Liver (tissue), 9 donors: ENCODE data around the gene AHRR. TPM values are rescaled to one million over a fixed set of nuclear protein-coding genes. Genes with fewer than 3 reads are reported as not detected.

ENCODE experiments used
- DNase-seq: peaks from one replicate; pipeline ENCODE4 v3.0.0-alpha.2; 2017; ENCODE audit warnings: low spot score
- H3K27ac ChIP-seq, 2 donors: one replicate each; pipeline ENCODE4 v1.7.0; 2013; ENCODE audit warnings: inconsistent platforms in 2 of 2, low read length in 2 of 2, control low read depth in 1 of 2, low read depth in 1 of 2, mild to moderate bottlenecking in 1 of 2
- H3K27me3 ChIP-seq, 4 donors: one replicate each; pipeline versions ENCODE4 v1.6.1 to v1.7.0; 2013; ENCODE audit warnings: low read length in 3 of 4, inconsistent platforms in 1 of 4, mild to moderate bottlenecking in 1 of 4, moderate library complexity in 1 of 4; ENCODE audit not compliant: control insufficient read depth in 4 of 4, insufficient read depth in 4 of 4
- H3K36me3 ChIP-seq, 4 donors: one replicate each; pipeline versions ENCODE4 v1.6.1 to v1.7.0; 2013; ENCODE audit warnings: low read length in 3 of 4, mild to moderate bottlenecking in 3 of 4, low read depth in 1 of 4, moderate library complexity in 1 of 4; ENCODE audit not compliant: control insufficient read depth in 4 of 4, insufficient read depth in 3 of 4
- H3K4me1 ChIP-seq, 4 donors: one replicate each; pipeline versions ENCODE4 v1.6.1 to v1.7.0; 2013; ENCODE audit warnings: low read length in 3 of 4, mild to moderate bottlenecking in 3 of 4, moderate library complexity in 1 of 4; ENCODE audit not compliant: control insufficient read depth in 4 of 4, insufficient read depth in 4 of 4
- H3K4me3 ChIP-seq, 3 donors: one replicate each; pipeline versions ENCODE4 v1.6.1 to v1.7.0; 2013; ENCODE audit warnings: low read length in 3 of 3, control low read depth in 1 of 3, low read depth in 1 of 3, mild to moderate bottlenecking in 1 of 3
- H3K9ac ChIP-seq, 2 donors: one replicate each; pipeline ENCODE4 v1.7.0; 2013; ENCODE audit warnings: low read length in 2 of 2, mild to moderate bottlenecking in 2 of 2, moderate library complexity in 2 of 2, control low read depth in 1 of 2, low read depth in 1 of 2
- H3K9me3 ChIP-seq, 4 donors: one replicate each; pipeline versions ENCODE4 v1.6.1 to v1.7.0; 2013; ENCODE audit warnings: low read length in 3 of 4; ENCODE audit not compliant: control insufficient read depth in 4 of 4
- EGR1 ChIP-seq, 2 donors: IDR thresholded peaks; 2 replicates each; pipeline ENCODE4 v1.6.1; 2016 to 2018; ENCODE audit warnings: antibody characterized with exemption in 2 of 2, low read depth in 2 of 2
- FOXA1 ChIP-seq: IDR thresholded peaks from 2 replicates; pipeline ENCODE4 v1.6.1; 2016; ENCODE audit warnings: antibody characterized with exemption
- GABPA ChIP-seq, 2 donors: IDR thresholded peaks in 1 of 2; conservative IDR thresholded peaks in 1 of 2; 2 replicates each; pipeline ENCODE4 v1.6.1; 2016; ENCODE audit warnings: antibody characterized with exemption in 2 of 2, mild to moderate bottlenecking in 1 of 2, moderate library complexity in 1 of 2
- HNF4G ChIP-seq: IDR thresholded peaks from 2 replicates; pipeline ENCODE4 v1.6.1; 2016; ENCODE audit warnings: antibody characterized with exemption
- JUND ChIP-seq, 2 donors: IDR thresholded peaks; 2 replicates each; pipeline ENCODE4 v1.6.1; 2016; ENCODE audit warnings: antibody characterized with exemption in 2 of 2
- NR2F2 ChIP-seq: IDR thresholded peaks from 2 replicates; pipeline ENCODE4 v1.6.1; 2016; ENCODE audit warnings: antibody characterized with exemption
- RAD21 ChIP-seq, 2 donors: IDR thresholded peaks; 2 replicates each; pipeline ENCODE4 v1.6.1; 2016; ENCODE audit warnings: antibody characterized with exemption in 2 of 2, mild to moderate bottlenecking in 2 of 2
- SP1 ChIP-seq: IDR thresholded peaks from 2 replicates; pipeline ENCODE4 v1.6.1; 2018; ENCODE audit warnings: antibody characterized with exemption, mild to moderate bottlenecking
- TAF1 ChIP-seq: conservative IDR thresholded peaks from 2 replicates; pipeline ENCODE4 v1.6.1; 2016; ENCODE audit warnings: antibody characterized with exemption, mild to moderate bottlenecking
- YY1 ChIP-seq: IDR thresholded peaks from 2 replicates; pipeline ENCODE4 v1.6.1; 2016; ENCODE audit warnings: antibody characterized with exemption, mild to moderate bottlenecking
- WGBS: extraction: QIAGEN DNeasy Blood & Tissue Kit; methylation state at CpG from one replicate; pipeline ENCODE4 v1.1.7; 2013; 5-methylcytosine and 5-hydroxymethylcytosine counted together
- polyA plus RNA-seq, 2 donors: library from polyadenylated mRNA; stranded (reverse) in 1 of 2; unstranded in 1 of 2; fragments of 200-250 nt in 1 of 2; fragments of >200 nt in 1 of 2; fragmentation: Nextera tagmentation in 1 of 2; extraction: Ambion mirVana in 1 of 2; gene quantifications; one replicate each; pipeline versions ENCODE4 v1.2.1 to v1.2.3, GENCODE V29; 2013 to 2015
- total RNA-seq, 2 donors: library from RNA; depleted of rRNA; stranded (reverse); fragments of >200 nt; gene quantifications; one replicate each; pipeline ENCODE4 v1.2.3, GENCODE V29; 2014
- TF ChIP-seq, protein P1 (sequence below): IDR thresholded peaks from 2 replicates; pipeline ENCODE4 v1.6.1; 2016; ENCODE audit warnings: antibody characterized with exemption
- TF ChIP-seq, protein P2 (sequence below): fragments of 150-350 bp; IDR thresholded peaks from 2 replicates; pipeline ENCODE4 v1.5.1; 2017; ENCODE audit warnings: improper control_type of control experiment, low read depth, low read length; ENCODE audit not compliant: missing input control
- TF ChIP-seq, protein P3 (sequence below): IDR thresholded peaks from 2 replicates; pipeline ENCODE4 v1.6.1; 2016; ENCODE audit warnings: antibody characterized with exemption, mild to moderate bottlenecking
- TF ChIP-seq, protein P4 (sequence below): IDR thresholded peaks from 2 replicates; pipeline ENCODE4 v1.6.1; 2016; ENCODE audit warnings: antibody characterized with exemption
- donor health status: healthy.
- donor health status: healthy.
- donor health status: healthy.
- donor health status: healthy.
- donor health status: healthy.

The AHRR gene
- total and polyA plus RNA-seq, 4 donors: 0.15 to 0.47 (median 0.24) TPM

DNA sequence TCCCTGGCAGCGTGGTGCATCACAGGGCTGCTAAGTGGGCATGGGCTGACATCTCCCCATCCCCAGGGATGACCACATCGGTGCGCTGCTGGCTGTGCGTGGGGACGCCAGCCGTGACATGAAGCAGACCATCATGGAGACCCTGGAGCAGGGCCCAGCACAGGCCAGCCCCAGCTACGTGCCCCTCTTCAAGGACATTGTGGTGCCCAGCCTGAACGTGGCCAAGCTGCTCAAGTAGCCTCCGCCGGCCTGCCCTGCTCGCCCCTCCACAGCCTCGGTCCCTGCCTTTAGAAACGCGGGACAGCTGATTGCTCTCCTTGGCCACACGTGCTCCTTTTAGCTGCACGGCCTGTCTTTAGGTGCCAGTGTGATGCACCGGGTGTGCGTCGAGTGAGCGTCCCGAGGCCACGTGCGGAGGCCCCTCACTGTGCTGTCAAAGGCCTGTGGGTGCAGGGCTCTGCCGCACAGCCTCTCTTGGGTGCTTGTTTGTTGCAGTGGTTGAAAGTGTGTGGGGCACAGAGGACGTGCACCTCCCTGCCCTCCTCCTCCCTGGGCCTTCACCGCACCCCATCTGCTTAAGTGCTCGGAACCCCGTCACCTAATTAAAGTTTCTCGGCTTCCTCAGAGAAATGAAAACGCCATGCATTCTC, 145.3 kb downstream of the AHRR start:
- Histone ChIP-seq H3K36me3 (peaks cover 10 to 43% (median 26%) of the 10 kb centered on the region in 4 donors), H3K27me3 (no peaks in the 10 kb centered on the region), H3K9me3 (no peaks in the 10 kb centered on the region), H3K9ac (no peak overlapping the region), H3K4me1 (peaks cover under 1 to 6% (median 4%) of the 10 kb centered on the region in 4 donors), H3K27ac (no peak overlapping the region), H3K4me3 (no peak overlapping the region)
- no peak for DNase-seq
- 95% methylated on average over 30 of the region's 30 CpGs for WGBS
- TF ChIP-seq EGR1 (IDR thresholded peaks at IDR 0.05; ENCODE audit: low read depth in 2 of 2) (no peak), GABPA (IDR thresholded peaks at IDR 0.05 in 1 of 2, conservative IDR thresholded peaks at IDR 0.05 in 1 of 2) (no peak), SP1 (no peak), TAF1 (no peak), FOXA1 (no peak), HNF4G (no peak), RAD21 (IDR thresholded peaks at IDR 0.05) (no peak), NR2F2 (no peak), YY1 (no peak)
- TF ChIP-seq, protein P1, sequence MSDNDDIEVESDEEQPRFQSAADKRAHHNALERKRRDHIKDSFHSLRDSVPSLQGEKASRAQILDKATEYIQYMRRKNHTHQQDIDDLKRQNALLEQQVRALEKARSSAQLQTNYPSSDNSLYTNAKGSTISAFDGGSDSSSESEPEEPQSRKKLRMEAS: no peak
- TF ChIP-seq, protein P2, sequence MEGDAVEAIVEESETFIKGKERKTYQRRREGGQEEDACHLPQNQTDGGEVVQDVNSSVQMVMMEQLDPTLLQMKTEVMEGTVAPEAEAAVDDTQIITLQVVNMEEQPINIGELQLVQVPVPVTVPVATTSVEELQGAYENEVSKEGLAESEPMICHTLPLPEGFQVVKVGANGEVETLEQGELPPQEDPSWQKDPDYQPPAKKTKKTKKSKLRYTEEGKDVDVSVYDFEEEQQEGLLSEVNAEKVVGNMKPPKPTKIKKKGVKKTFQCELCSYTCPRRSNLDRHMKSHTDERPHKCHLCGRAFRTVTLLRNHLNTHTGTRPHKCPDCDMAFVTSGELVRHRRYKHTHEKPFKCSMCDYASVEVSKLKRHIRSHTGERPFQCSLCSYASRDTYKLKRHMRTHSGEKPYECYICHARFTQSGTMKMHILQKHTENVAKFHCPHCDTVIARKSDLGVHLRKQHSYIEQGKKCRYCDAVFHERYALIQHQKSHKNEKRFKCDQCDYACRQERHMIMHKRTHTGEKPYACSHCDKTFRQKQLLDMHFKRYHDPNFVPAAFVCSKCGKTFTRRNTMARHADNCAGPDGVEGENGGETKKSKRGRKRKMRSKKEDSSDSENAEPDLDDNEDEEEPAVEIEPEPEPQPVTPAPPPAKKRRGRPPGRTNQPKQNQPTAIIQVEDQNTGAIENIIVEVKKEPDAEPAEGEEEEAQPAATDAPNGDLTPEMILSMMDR: no peak
- TF ChIP-seq, protein P3, sequence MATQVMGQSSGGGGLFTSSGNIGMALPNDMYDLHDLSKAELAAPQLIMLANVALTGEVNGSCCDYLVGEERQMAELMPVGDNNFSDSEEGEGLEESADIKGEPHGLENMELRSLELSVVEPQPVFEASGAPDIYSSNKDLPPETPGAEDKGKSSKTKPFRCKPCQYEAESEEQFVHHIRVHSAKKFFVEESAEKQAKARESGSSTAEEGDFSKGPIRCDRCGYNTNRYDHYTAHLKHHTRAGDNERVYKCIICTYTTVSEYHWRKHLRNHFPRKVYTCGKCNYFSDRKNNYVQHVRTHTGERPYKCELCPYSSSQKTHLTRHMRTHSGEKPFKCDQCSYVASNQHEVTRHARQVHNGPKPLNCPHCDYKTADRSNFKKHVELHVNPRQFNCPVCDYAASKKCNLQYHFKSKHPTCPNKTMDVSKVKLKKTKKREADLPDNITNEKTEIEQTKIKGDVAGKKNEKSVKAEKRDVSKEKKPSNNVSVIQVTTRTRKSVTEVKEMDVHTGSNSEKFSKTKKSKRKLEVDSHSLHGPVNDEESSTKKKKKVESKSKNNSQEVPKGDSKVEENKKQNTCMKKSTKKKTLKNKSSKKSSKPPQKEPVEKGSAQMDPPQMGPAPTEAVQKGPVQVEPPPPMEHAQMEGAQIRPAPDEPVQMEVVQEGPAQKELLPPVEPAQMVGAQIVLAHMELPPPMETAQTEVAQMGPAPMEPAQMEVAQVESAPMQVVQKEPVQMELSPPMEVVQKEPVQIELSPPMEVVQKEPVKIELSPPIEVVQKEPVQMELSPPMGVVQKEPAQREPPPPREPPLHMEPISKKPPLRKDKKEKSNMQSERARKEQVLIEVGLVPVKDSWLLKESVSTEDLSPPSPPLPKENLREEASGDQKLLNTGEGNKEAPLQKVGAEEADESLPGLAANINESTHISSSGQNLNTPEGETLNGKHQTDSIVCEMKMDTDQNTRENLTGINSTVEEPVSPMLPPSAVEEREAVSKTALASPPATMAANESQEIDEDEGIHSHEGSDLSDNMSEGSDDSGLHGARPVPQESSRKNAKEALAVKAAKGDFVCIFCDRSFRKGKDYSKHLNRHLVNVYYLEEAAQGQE: no peak
- TF ChIP-seq, protein P4, sequence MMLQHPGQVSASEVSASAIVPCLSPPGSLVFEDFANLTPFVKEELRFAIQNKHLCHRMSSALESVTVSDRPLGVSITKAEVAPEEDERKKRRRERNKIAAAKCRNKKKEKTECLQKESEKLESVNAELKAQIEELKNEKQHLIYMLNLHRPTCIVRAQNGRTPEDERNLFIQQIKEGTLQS: no peak

DNA sequence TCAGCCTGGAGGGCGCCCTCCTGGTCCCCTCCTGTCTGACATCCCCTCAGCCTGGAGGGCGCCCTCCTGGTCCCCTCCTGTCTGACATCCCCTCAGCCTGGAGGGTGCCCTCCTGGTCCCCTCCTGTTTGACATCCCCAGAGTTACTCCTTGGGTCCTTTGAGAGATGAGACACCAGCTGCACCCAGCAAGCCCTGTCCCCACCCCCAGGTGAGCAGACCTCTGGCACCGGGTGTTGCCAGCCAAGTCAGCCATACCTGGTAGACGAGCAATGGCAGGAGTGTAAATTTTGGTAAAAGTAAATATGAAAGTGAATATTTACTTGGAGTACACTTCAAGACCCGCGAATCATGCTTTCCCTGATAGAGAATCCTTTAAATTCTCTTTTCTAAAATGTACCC, 146.9 kb downstream of the AHRR start:
- H3K27me3 ChIP-seq: no peaks in the 10 kb centered on the region
- no peak overlapping the region for H3K9ac ChIP-seq
- peaks cover 4 to 31% (median 21%) of the 10 kb centered on the region in 4 donors for H3K36me3 ChIP-seq
- TF ChIP-seq JUND (IDR thresholded peaks at IDR 0.05): no peak
- TF ChIP-seq EGR1 (IDR thresholded peaks at IDR 0.05; ENCODE audit: low read depth in 2 of 2): no peak
- TF ChIP-seq, protein P4: no peak
- no peaks in the 10 kb centered on the region for H3K9me3 ChIP-seq
- no peak overlapping the region for H3K27ac ChIP-seq
- DNase-seq: no peak
- 94% methylated on average over 5 of the region's 6 CpGs for WGBS
- H3K4me3 ChIP-seq: no peak overlapping the region
- peaks cover 5 to 15% (median 10%) of the 10 kb centered on the region in 4 donors for H3K4me1 ChIP-seq
